IPS-18c (cell line): ENCODE data around the gene CEACAM20.
"Not testable (repeated sequence)": the region's sequence is repeated elsewhere in the genome, so short reads cannot be mapped to it uniquely, and the experiment has no call there.

Experiments used
- H3K4me3 ChIP-seq: 2 replicates; pipeline ENCODE4 v1.7.0; 2013; ENCODE audit warnings: low read depth, mild to moderate bottlenecking, low read length, moderate library complexity; ENCODE audit not compliant: insufficient read depth
- H3K9me3 ChIP-seq: one replicate; pipeline ENCODE4 v1.6.1; 2013; ENCODE audit warnings: mild to moderate bottlenecking, low read length, moderate library complexity; ENCODE audit not compliant: control insufficient read depth, insufficient read depth

CEACAM20 gene

DNA sequence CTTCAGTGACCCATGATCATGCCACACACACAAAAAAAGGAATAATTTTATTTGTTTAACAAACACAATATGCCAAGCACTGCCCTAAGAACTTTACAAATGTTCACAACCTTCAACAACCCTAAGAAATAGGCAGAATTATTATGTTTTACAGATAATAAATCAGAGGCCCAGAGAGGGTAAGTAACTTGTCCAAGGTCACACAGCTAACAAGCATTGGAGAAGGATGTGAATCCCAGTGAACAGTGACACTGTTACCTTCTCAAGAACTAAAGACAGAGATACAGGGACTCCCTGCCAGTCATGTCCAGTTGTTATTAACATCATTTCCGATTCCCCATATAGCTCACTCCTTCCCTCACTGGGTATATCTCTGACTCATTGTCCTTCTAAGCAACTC is 13.6 kb downstream of the CEACAM20 start:
- peaks cover 2% of the 10 kb centered on the region for H3K9me3 ChIP-seq

GRCh38 chr19:44515031-44515430 is 14.4 kb downstream of the CEACAM20 start:
- no peak overlapping the region for H3K4me3 ChIP-seq
- peaks cover 2% of the 10 kb centered on the region for H3K9me3 ChIP-seq

More for the DNA sequence above, 13.6 kb downstream of the CEACAM20 start:
- no peak overlapping the region for H3K4me3 ChIP-seq

GRCh38 chr19:44512326-44513298 is 16.9 kb downstream of the CEACAM20 start:
- Histone ChIP-seq H3K4me3 (no peak overlapping the region), H3K9me3 (no peaks in the 10 kb centered on the region)

- Histone ChIP-seq H3K9me3 (no peaks in the 10 kb centered on the region), H3K4me3 (no peak overlapping the region)
Observed at GRCh38 chr19:44509478-44509877, 20.0 kb downstream of the CEACAM20 start.

DNA sequence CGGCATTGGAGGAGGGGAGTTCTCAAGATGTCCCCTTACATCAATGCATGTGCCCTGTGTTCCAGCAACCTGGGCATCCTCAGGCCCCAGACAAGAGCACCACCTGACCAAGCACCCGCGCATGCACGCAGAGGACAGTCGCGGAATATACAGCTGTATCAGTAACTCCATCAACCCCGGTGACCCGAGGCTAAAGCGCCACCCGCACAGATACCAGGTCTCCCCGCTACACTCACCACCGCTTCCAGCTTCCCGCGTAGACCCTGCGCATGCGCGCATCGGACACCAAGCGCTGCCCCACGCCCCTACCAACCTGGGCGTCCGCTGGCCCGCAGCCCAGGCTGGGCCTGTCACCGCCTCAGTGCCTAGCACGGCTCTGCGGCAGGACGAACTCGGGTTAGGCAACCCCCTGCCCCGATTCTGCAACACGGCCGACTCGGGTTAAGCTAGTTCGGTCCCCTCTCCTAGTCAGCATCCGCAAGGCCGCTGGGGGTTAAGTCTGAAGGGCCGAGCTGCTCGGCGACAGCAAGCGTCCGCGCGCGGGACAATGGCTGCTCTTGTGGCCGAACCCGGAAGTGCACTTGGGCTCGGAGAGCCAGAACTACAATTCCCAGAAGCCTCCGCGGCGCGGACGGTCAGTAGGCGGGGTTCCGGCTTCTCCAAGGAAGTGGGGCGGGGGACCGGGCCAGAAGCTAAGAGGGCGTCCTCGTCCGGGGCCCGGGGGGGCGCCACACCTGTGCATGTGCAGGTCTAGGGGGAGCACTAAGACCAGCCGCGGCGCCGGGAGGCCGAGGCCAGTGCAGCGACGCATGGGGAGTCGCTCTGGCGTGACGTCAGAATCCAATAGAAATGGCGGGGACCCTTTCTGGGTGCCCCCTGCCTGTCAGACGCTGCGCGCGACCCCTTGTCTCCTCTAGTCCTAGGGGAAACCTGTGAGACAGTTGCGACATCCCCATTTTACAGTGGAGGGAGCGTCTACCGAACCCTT is 29.2 kb downstream of the CEACAM20 start, which contains the start of gene ZNF180:
Gene ZNF180 (minus strand): TSS at position 561 of the 988 bp plus-strand sequence. CDS start 3,188 bp downstream, outside the sequence.
- Histone ChIP-seq H3K4me3 (peak within 1 kb of the TSS; percentile 100), H3K9me3 (peaks cover 12% of the 10 kb centered on the region)

GRCh38 chr19:44499559-44499958 is 29.9 kb downstream of the CEACAM20 start:
- Histone ChIP-seq H3K9me3 (peaks cover 12% of the 10 kb centered on the region), H3K4me3 (peak overlapping the region; percentile 100)

DNA sequence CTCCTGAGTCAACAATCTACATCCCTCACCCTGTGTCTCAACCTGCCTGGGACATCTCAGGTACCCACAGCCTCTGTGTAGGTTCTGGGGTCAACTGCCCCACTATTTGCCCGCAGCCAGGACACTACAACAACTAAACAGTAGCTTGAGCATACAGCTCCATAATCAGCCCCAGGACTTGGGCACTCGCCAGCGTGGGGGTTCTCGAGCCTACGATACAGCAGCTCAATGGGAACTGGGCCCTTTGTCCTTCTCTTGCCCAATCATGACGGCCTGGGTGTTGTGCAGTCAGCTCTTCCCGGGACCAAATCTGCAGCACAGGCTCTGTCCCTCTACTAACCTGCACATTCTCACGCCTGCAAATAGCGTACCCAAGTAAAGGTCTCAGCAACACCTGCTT is 30.5 kb downstream of the CEACAM20 start:
- peaks cover 17% of the 10 kb centered on the region for H3K9me3 ChIP-seq
- peak overlapping the region; percentile 100 for H3K4me3 ChIP-seq

GRCh38 chr19:44496711-44497110 is 32.8 kb downstream of the CEACAM20 start:
- no peak overlapping the region for H3K4me3 ChIP-seq

GRCh38 chr19:44476559-44477408 is 52.7 kb downstream of the CEACAM20 start:
- Histone ChIP-seq H3K9me3 (peaks cover 38% of the 10 kb centered on the region), H3K4me3 (peak overlapping the region; percentile 5; the same call in 1 of the 2 replicates)

More at GRCh38 chr19:44496711-44497110, 32.8 kb downstream of the CEACAM20 start:
- H3K9me3 ChIP-seq, result peaks cover 24% of the 10 kb centered on the region

GRCh38 chr19:44468730-44469129 is 60.7 kb downstream of the CEACAM20 start:
- H3K4me3 ChIP-seq, result not testable (repeated sequence)
- H3K9me3 ChIP-seq, result peaks cover 16% of the 10 kb centered on the region

DNA sequence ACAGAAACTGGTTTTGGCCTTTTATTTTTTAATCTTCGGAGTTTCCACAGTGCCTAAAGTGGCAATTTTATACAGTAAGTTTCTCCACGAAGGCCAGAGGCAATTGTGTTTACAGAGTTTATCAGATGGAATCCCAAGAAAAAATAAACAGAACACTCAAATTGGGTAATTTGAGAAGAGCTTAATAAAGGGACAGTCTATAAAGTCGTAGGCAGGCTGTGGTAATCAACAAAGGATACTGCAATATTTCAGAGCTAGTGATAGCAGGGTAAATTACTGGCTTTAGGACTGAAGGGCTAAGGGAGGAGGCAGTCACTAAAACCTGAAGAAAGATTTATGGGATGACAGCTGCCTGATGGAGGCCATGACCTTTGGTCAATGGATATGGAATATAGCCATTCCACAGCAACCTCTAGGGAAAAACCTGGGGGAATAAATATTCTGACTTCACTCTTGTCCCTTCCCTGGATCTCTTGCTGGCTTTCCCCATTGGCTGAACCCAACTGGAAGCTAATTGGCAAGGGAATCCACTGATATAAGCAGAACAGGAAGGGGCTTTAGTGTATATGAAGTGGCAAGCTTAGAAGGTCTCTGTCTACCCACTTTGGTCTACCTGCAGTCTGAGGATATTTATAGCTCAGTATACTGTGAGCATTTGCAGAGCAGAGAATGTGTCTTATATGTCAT is 66.7 kb downstream of the CEACAM20 start:
- H3K9me3 ChIP-seq, H3K4me3 ChIP-seq: not testable (repeated sequence)
